Esophagus muscularis mucosa (tissue), 4 donors: Measurements from ENCODE around the gene SPDYC. TPM values are rescaled to one million over a fixed set of nuclear protein-coding genes. Genes with fewer than 3 reads are reported as not detected.

ENCODE experiments used
- DNase-seq: peaks from one replicate; pipeline ENCODE4 v3.0.0-alpha.2; 2017; ENCODE audit errors: extremely low spot score
- H3K27ac ChIP-seq, 4 donors: fragments of 200-600 bp; sonication (generic); replicated peaks in 1 of 4; 1 replicate in 3 of 4; 2 replicates in 1 of 4; pipeline ENCODE4 v1.5.1; 2016 to 2019; ENCODE audit warnings: mild to moderate bottlenecking in 1 of 4
- H3K27me3 ChIP-seq, 4 donors: fragments of 200-600 bp; sonication (generic); one replicate each; pipeline versions ENCODE4 v1.5.1 to v1.6.0; 2016 to 2019
- H3K36me3 ChIP-seq, 4 donors: fragments of 200-600 bp; sonication (generic); one replicate each; pipeline ENCODE4 v1.5.1; 2016 to 2019
- H3K4me1 ChIP-seq, 4 donors: fragments of 200-600 bp; sonication (generic); one replicate each; pipeline ENCODE4 v1.5.1; 2016 to 2019
- H3K4me3 ChIP-seq, 4 donors: fragments of 200-600 bp; sonication (generic); 1 replicate in 2 of 4; 2 replicates in 2 of 4; pipeline ENCODE4 v1.5.1; 2016 to 2019; ENCODE audit warnings: mild to moderate bottlenecking in 4 of 4, moderate library complexity in 1 of 4
- H3K9me3 ChIP-seq, 4 donors: fragments of 200-600 bp; sonication (generic); 1 replicate in 3 of 4; 2 replicates in 1 of 4; pipeline ENCODE4 v1.5.1; 2016 to 2019
- EP300 ChIP-seq: sonication (generic); formaldehyde crosslinking; IDR thresholded peaks from one replicate; pipeline ENCODE4 v1.6.1; 2017; ENCODE audit warnings: antibody characterized with exemption
- POLR2A ChIP-seq: fragments of 450-650 bp; IDR thresholded peaks from one replicate; pipeline ENCODE4 v1.6.1; 2017; ENCODE audit warnings: antibody characterized with exemption, moderate library complexity, mild to moderate bottlenecking, low read depth
- POLR2AphosphoS5 ChIP-seq, 2 donors: sonication (generic); formaldehyde crosslinking; IDR thresholded peaks; one replicate each; pipeline ENCODE4 v1.6.1; 2017; ENCODE audit warnings: antibody characterized with exemption in 2 of 2
- WGBS: methylation state at CpG from one replicate; pipeline ENCODE4 v1.1.5; 2018; 5-methylcytosine and 5-hydroxymethylcytosine counted together
- intact Hi-C: fragments of 100-400 bp; cut with DNase I; formaldehyde crosslinking; loops from one replicate; pipeline ENCODE4 v1.15.1; 2023
- total RNA-seq, 4 donors: library from RNA; depleted of rRNA; stranded (reverse); fragments of >200 nt; gene quantifications; one replicate each; pipeline versions ENCODE4 v1.1.0 to v1.2.1, GENCODE V29; 2016
- TF ChIP-seq, protein P1 (sequence below), 3 experiments: fragments of 200-600 bp in 2 of 3; fragments of 450-650 bp in 1 of 3; sonication (generic) in 2 of 3; IDR thresholded peaks; one replicate each; pipeline ENCODE4 v1.5.1; 2017 to 2019; ENCODE audit warnings: antibody characterized with exemption in 3 of 3, mild to moderate bottlenecking in 2 of 3, moderate library complexity in 1 of 3

The SPDYC gene
- total RNA-seq, 4 donors from 2014 or later = not detected

DNA sequence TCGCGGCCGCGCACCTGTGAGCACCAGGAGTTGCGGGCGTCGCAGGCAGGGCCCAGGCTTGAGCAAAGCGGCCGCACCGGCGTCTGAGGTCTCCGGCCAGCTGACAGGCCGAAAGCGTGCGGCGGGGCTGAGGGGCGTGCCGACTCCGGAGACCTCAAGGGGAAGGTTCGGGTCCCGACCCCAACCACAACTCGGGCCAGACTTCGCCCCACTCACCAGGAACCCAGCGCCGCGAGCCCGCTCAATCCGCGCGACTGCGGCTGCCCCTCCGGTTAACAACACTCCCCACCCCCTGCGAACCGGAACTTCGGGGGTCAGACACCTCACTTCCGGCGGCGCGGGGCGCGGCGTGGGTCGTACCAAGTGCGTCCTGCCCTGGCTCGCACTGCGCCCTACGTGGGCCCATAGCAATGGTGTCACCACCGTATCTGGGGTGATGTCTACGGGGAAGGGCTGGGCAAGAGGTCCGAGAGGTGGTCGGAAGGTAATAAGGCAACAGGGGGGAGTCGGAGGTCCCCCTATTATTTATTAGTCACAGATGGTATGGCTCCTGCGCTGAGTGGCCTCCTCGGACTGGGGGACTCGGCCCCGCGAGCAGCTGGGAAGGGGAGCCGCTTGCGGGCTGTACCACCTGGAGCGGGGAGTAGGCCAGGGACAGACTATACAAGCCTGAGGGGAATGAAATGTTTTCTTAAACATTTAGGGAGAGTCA is 35.6 kb upstream of the SPDYC start, which contains the start of gene SYVN1:
Gene SYVN1, minus strand, starts transcription at position 280 of the 712 bp plus-strand sequence. CDS start 918 bp downstream, outside the sequence.
- H3K27me3 ChIP-seq = no peaks in the 10 kb centered on the region
- WGBS = 2% methylated on average over 20 of the region's 60 CpGs
- H3K4me1 ChIP-seq = peaks cover 26 to 39% (median 32%) of the 10 kb centered on the region in 4 donors
- H3K36me3 ChIP-seq = peaks cover 20 to 38% (median 37%) of the 10 kb centered on the region in 4 donors
- DNase-seq = peak; percentile 98
- H3K4me3 ChIP-seq = peak within 1 kb of the TSS; percentile 84 to 96 (median 94)
- TF ChIP-seq POLR2A = peak; percentile 94
- peak; percentile 99 for TF ChIP-seq POLR2AphosphoS5 (IDR thresholded peaks at IDR 0.05)
- no peak for TF ChIP-seq EP300
- TF ChIP-seq, protein P1, sequence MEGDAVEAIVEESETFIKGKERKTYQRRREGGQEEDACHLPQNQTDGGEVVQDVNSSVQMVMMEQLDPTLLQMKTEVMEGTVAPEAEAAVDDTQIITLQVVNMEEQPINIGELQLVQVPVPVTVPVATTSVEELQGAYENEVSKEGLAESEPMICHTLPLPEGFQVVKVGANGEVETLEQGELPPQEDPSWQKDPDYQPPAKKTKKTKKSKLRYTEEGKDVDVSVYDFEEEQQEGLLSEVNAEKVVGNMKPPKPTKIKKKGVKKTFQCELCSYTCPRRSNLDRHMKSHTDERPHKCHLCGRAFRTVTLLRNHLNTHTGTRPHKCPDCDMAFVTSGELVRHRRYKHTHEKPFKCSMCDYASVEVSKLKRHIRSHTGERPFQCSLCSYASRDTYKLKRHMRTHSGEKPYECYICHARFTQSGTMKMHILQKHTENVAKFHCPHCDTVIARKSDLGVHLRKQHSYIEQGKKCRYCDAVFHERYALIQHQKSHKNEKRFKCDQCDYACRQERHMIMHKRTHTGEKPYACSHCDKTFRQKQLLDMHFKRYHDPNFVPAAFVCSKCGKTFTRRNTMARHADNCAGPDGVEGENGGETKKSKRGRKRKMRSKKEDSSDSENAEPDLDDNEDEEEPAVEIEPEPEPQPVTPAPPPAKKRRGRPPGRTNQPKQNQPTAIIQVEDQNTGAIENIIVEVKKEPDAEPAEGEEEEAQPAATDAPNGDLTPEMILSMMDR (IDR thresholded peaks at IDR 0.05) = no peak
- intact Hi-C loops = loop anchor here (5.0 kb wide), 1 partner anchor 48 kb away; the partner anchor contains the start of gene CAPN1
- H3K27ac ChIP-seq = peak within 1 kb of the TSS; percentile 94 to 98 (median 98)
- no peaks in the 10 kb centered on the region for H3K9me3 ChIP-seq

DNA sequence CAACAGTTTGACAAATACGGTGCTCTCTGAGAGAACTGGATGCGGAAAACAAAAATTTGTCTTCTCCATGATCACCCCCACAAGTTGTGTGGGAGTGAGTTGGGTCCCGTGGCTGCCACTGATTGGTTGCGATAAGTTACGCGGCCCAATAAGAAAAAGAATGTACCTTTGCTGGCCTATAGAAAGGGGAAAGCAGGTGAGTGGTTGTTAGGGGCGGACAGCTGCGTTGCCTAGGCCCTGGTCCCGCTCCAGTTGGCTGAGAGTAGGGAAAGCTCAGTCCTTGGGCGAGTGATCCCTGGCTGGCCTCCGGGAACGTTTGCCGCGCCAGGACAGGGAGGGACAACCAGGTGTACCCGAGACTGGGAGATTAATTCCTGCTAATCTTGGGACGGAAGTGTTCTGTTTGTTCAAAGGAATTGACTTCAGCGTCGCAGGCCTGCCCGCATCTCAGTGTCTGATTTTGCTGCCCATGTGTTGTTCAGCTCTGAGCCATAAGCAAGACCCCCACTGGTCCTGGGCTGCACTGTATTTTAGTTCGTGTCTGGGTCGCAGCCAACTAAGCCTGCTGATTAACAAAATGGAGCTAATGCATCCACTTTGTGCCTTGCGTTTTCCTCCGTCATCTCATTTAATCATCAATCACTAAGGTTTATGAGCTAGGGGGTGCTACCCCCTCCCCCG is 34.9 kb upstream of the SPDYC start:
- no peaks in the 10 kb centered on the region for H3K27me3 ChIP-seq
- peaks cover 13 to 31% (median 30%) of the 10 kb centered on the region in 4 donors for H3K36me3 ChIP-seq
- no peaks in the 10 kb centered on the region for H3K9me3 ChIP-seq
- H3K27ac ChIP-seq = peak overlapping the region; percentile 94 to 98 (median 98)
- intact Hi-C loops = loop anchor here (5.0 kb wide), 1 partner anchor 47 kb away; the partner anchor contains the start of gene CAPN1
- H3K4me1 ChIP-seq = peaks cover 26 to 39% (median 32%) of the 10 kb centered on the region in 4 donors
- peak overlapping the region; percentile 84 to 96 (median 94) for H3K4me3 ChIP-seq
- WGBS = 2% methylated on average over 24 of the region's 24 CpGs
- TF ChIP-seq POLR2AphosphoS5 (IDR thresholded peaks at IDR 0.05) = peak in 1 of 2 donors; percentile 77
- no peak for TF ChIP-seq POLR2A
- DNase-seq = peak; percentile 96

DNA sequence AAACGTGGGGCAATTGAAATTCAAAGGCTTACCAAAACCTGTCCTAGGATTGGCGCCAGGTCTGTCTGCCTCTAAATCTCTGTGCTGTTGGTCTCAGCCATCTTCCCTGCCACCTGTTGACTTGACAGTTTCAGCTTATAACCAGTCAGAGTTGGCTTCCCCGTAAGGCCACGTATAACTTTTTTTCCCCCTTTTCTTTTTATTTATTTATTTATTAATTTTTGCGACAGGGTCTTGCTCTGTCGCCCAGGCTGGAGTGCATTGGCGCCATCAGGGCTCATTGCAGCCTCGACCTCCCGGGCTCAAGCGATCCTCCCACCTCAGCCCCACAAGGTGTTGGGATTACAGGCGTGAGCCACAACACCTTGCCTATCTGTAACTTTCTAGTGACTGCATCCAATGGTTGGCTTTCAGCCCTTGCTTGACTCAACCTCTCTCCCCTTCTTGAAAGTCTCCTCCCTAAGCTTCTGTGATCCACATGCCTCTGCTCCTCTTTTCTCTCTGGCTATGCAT is 34.3 kb upstream of the SPDYC start:
- peaks cover 8 to 25% (median 24%) of the 10 kb centered on the region in 4 donors for H3K36me3 ChIP-seq
- intact Hi-C loops = no loop called here
- H3K27ac ChIP-seq = peak overlapping the region; percentile 94 to 98 (median 98)
- 50% methylated on average over 11 of the region's 11 CpGs for WGBS
- no peak for DNase-seq
- no peak for TF ChIP-seq EP300
- no peak for TF ChIP-seq POLR2A
- TF ChIP-seq, protein P1 (IDR thresholded peaks at IDR 0.05) = no peak
- no peak for TF ChIP-seq POLR2AphosphoS5 (IDR thresholded peaks at IDR 0.05)
- peaks cover 26 to 39% (median 32%) of the 10 kb centered on the region in 4 donors for H3K4me1 ChIP-seq
- H3K27me3 ChIP-seq = no peaks in the 10 kb centered on the region
- H3K4me3 ChIP-seq = peak overlapping the region; percentile 84 to 96 (median 94)
- no peaks in the 10 kb centered on the region for H3K9me3 ChIP-seq

DNA sequence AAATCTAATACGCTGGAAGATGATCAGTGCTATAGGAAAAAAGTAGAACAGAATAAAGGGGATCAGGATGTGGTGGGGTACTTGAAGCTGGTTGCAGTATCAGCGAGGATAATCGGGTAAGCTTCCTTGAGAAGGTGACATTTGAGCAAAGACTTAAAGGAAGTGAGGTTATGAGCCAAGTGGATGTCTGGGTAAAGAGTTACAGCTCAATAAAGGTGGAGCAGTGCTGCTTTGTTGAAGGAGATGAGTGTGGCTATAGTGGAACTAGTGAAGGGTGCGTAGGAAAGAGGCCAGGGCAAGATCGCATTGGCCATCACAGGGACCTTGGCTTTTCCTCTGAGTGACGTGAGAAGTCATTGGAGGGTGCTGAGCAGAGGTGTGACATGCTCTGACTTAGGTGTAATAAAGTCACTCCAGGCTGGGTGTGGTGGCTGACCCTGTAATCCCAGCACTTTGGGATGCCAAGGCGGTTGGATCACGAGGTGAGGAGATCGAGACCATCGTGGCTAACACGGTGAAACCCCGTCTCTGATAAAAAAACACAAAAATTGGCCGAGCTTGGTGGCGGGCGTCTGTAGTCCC is 33.4 kb upstream of the SPDYC start:
- DNase-seq = no peak
- Histone ChIP-seq H3K4me3 (no peak overlapping the region), H3K36me3 (peaks cover 0 to 16% (median 15%) of the 10 kb centered on the region in 4 donors), H3K27me3 (no peaks in the 10 kb centered on the region), H3K9me3 (no peaks in the 10 kb centered on the region), H3K27ac (no peak overlapping the region), H3K4me1 (peaks cover 26 to 39% (median 32%) of the 10 kb centered on the region in 4 donors)
- 91% methylated on average over 15 of the region's 15 CpGs for WGBS
- intact Hi-C loops = no loop called here
- TF ChIP-seq POLR2A (no peak), EP300 (no peak)
- TF ChIP-seq, protein P1 (IDR thresholded peaks at IDR 0.05) = no peak
